ENCODE measurements around the gene TP53RK.
A peak's percentile ranks its signal among the peaks of the same experiment; 100 is the strongest.

TP53RK gene

GRCh38 chr20:46682063-46682821 is 7.0 kb downstream of the TP53RK start:
- Histone ChIP-seq H3K4me1 (ENCODE audit: control insufficient read depth, low read length) (peaks cover 17% of the 10 kb centered on the region), H3K36me3 (ENCODE audit: control insufficient read depth, low read length) (peaks cover 35% of the 10 kb centered on the region), H3F3A (ENCODE audit: control insufficient read depth, insufficient read depth) (peaks cover 12% of the 10 kb centered on the region), H3K27ac (ENCODE audit: low read depth, low read length) (no peak overlapping the region), H3K4me2 (ENCODE audit: low read length) (no peak overlapping the region), H3K9me2 (replicated peaks; ENCODE audit: control insufficient read depth, low read length) (no peaks in the 10 kb centered on the region), H3K4me3 (ENCODE audit: low read length) (no peak overlapping the region), H3K9me3 (ENCODE audit: control insufficient read depth, insufficient read depth, low read length) (no peaks in the 10 kb centered on the region), H3K27me3 (ENCODE audit: control insufficient read depth, low read length) (no peaks in the 10 kb centered on the region), H3K79me2 (ENCODE audit: control insufficient read depth, low read length) (peaks cover 39% of the 10 kb centered on the region), H4K20me1 (ENCODE audit: control insufficient read depth, insufficient read depth, low read depth, low read length) (peaks cover 13% of the 10 kb centered on the region; the same call in 1 of the 2 replicates)
- TF ChIP-seq EZH2phosphoT487 (IDR thresholded peaks at IDR 0.05; ENCODE audit: borderline replicate concordance, low read length) (no peak), CTCF (IDR thresholded peaks at IDR 0.05; ENCODE audit: low read depth, low read length, poor library complexity, severe bottlenecking) (no peak)

GRCh38 chr20:46681032-46681854 is 8.0 kb downstream of the TP53RK start:
- Histone ChIP-seq H3K36me3 (ENCODE audit: control insufficient read depth, low read length) (peaks cover 25% of the 10 kb centered on the region), H3K27me3 (ENCODE audit: control insufficient read depth, low read length) (no peaks in the 10 kb centered on the region), H3K79me2 (ENCODE audit: control insufficient read depth, low read length) (peaks cover 29% of the 10 kb centered on the region), H3K4me1 (ENCODE audit: control insufficient read depth, low read length) (peaks cover 7% of the 10 kb centered on the region; the same call in 1 of the 2 replicates), H3F3A (ENCODE audit: control insufficient read depth, insufficient read depth) (peaks cover 9% of the 10 kb centered on the region), H3K4me2 (ENCODE audit: low read length) (no peak overlapping the region), H3K9me3 (ENCODE audit: control insufficient read depth, insufficient read depth, low read length) (no peaks in the 10 kb centered on the region), H3K9me2 (replicated peaks; ENCODE audit: control insufficient read depth, low read length) (no peaks in the 10 kb centered on the region), H3K4me3 (ENCODE audit: low read length) (no peak overlapping the region), H3K27ac (ENCODE audit: low read depth, low read length) (no peak overlapping the region), H4K20me1 (ENCODE audit: control insufficient read depth, insufficient read depth, low read depth, low read length) (peaks cover 5% of the 10 kb centered on the region; the same call in 1 of the 2 replicates)
- TF ChIP-seq CTCF (IDR thresholded peaks at IDR 0.05; ENCODE audit: low read depth, low read length, poor library complexity, severe bottlenecking) (peak; percentile 85), EZH2phosphoT487 (IDR thresholded peaks at IDR 0.05; ENCODE audit: borderline replicate concordance, low read length) (no peak)

- H4K20me1 ChIP-seq (ENCODE audit: control insufficient read depth, insufficient read depth, low read depth, low read length): peaks cover 1% of the 10 kb centered on the region; the same call in 1 of the 2 replicates
- peaks cover 19% of the 10 kb centered on the region for H3K36me3 ChIP-seq (ENCODE audit: control insufficient read depth, low read length)
- no peaks in the 10 kb centered on the region for H3K9me3 ChIP-seq (ENCODE audit: control insufficient read depth, insufficient read depth, low read length)
- no peak for TF ChIP-seq CTCF (IDR thresholded peaks at IDR 0.05; ENCODE audit: low read depth, low read length, poor library complexity, severe bottlenecking)
- no peak for TF ChIP-seq EZH2phosphoT487 (IDR thresholded peaks at IDR 0.05; ENCODE audit: borderline replicate concordance, low read length)
- no peak overlapping the region for H3K4me2 ChIP-seq (ENCODE audit: low read length)
- H3K79me2 ChIP-seq (ENCODE audit: control insufficient read depth, low read length): peaks cover 23% of the 10 kb centered on the region
- H3K9me2 ChIP-seq (replicated peaks; ENCODE audit: control insufficient read depth, low read length): no peaks in the 10 kb centered on the region
- H3K4me1 ChIP-seq (ENCODE audit: control insufficient read depth, low read length): peaks cover 5% of the 10 kb centered on the region; the same call in 1 of the 2 replicates
- H3K27ac ChIP-seq (ENCODE audit: low read depth, low read length): no peak overlapping the region
- no peak overlapping the region for H3K4me3 ChIP-seq (ENCODE audit: low read length)
- no peaks in the 10 kb centered on the region for H3K27me3 ChIP-seq (ENCODE audit: control insufficient read depth, low read length)
- H3F3A ChIP-seq (ENCODE audit: control insufficient read depth, insufficient read depth): peaks cover 8% of the 10 kb centered on the region
Observed at GRCh38 chr20:46680684-46681031, 8.6 kb downstream of the TP53RK start.

Measured in DOHH2 (cell line).